Activated CD4-positive, alpha-beta memory T cell treated with anti-CD3 and anti-CD28 coated beads for 36 hours (primary cell): ENCODE results near the gene ARPC5L. TPM values are rescaled to one million over a fixed set of nuclear protein-coding genes. Genes with fewer than 3 reads are reported as not detected.

Experiments used
- CTCF ChIA-PET: fragments of 350-600 bp; sonication (Branson Sonifier 250); formaldehyde crosslinking; loops from one replicate; lab custom pipeline; 2021; ENCODE audit warnings: antibody characterized with exemption, inconsistent platforms; lab: Charles Lee
- POLR2A ChIA-PET: fragments of 350-600 bp; sonication (Branson Sonifier 250); formaldehyde crosslinking; loops from one replicate; lab custom pipeline; 2021; ENCODE audit warnings: antibody characterized with exemption; lab: Charles Lee
- DNase-seq: peaks from one replicate; pipeline ENCODE4 v3.0.0-alpha.2; 2020
- H3K27ac Mint-ChIP-seq: one replicate; pipeline ENCODE4 v1.8.0; 2021; ENCODE audit warnings: mixed read lengths
- H3K27me3 Mint-ChIP-seq: one replicate; pipeline ENCODE4 v1.8.0; 2021; ENCODE audit warnings: mixed read lengths
- H3K36me3 Mint-ChIP-seq: one replicate; pipeline ENCODE4 v1.8.0; 2021; ENCODE audit warnings: mixed read lengths
- H3K4me1 Mint-ChIP-seq: one replicate; pipeline ENCODE4 v1.8.0; 2021; ENCODE audit warnings: low read depth, mixed read lengths
- H3K4me3 Mint-ChIP-seq: one replicate; pipeline ENCODE4 v1.8.0; 2021; ENCODE audit warnings: mild to moderate bottlenecking, mixed read lengths
- H3K9me3 Mint-ChIP-seq: one replicate; pipeline ENCODE4 v1.8.0; 2021; ENCODE audit warnings: mixed read lengths
- intact Hi-C: fragments of 100-400 bp; cut with micrococcal nuclease; formaldehyde crosslinking; loops from one replicate; pipeline ENCODE4 v1.15.1; 2023
- total RNA-seq, 2 experiments: library from RNA; stranded (reverse); gene quantifications; one replicate each; pipeline ENCODE4 v1.2.3, GENCODE V29; 2021

Gene ARPC5L
- total RNA-seq, 2 experiments from 2014 or later: 104 to 108 TPM

DNA sequence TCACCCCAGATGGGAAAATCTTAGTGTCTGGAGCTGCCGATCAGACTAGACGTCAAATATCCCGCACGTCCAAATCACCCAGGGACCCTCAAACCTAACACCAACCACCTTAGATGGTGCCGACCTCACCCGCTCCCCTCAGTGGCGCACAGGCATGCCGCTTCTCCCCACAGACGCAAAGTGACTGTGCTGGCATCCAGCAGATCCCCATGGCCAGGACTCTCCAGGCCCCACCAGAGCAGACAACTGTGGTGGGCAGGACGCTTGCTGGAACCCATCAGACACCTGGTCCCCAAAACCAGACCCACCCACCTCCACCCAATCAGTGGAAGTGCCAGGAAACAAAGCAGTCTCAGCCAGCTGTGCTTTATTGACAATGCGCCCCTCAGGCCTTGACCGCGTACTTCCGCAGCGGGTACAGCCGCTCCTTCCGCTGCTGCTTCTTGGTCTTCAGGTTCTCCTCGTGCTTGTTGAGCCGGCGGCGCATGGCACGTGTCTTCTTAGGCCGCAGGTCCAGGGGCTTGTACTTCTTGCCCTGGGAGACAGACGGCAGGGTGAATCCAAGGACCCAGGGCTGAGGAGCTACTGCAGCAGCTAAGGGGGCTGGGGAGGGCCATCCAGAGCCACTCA, 4.3 kb upstream of the ARPC5L start:
- H3K36me3 Mint-ChIP-seq: peaks cover 48% of the 10 kb centered on the region
- DNase-seq: no peak
- no peak overlapping the region for H3K4me3 Mint-ChIP-seq
- ChIA-PET POLR2A (interaction anchor here (1.6 to 5.6 kb wide), 3 partner anchors 13 to 384 kb away, joined by 3 to 55 read pairs (median 18); partner anchors contain the start of genes HSPA5 and NR6A1), CTCF (interaction anchor here (1.1 to 17.0 kb wide), 3 partner anchors 12 to 82 kb away, joined by 3 to 530 read pairs (median 3); partner anchors contain the start of genes NR6A1 and OLFML2A)
- H3K27ac Mint-ChIP-seq: peak overlapping the region; percentile 58
- no peaks in the 10 kb centered on the region for H3K9me3 Mint-ChIP-seq
- H3K27me3 Mint-ChIP-seq: peaks cover 1% of the 10 kb centered on the region
- H3K4me1 Mint-ChIP-seq: peaks cover 43% of the 10 kb centered on the region
- intact Hi-C loops: no loop called here

DNA sequence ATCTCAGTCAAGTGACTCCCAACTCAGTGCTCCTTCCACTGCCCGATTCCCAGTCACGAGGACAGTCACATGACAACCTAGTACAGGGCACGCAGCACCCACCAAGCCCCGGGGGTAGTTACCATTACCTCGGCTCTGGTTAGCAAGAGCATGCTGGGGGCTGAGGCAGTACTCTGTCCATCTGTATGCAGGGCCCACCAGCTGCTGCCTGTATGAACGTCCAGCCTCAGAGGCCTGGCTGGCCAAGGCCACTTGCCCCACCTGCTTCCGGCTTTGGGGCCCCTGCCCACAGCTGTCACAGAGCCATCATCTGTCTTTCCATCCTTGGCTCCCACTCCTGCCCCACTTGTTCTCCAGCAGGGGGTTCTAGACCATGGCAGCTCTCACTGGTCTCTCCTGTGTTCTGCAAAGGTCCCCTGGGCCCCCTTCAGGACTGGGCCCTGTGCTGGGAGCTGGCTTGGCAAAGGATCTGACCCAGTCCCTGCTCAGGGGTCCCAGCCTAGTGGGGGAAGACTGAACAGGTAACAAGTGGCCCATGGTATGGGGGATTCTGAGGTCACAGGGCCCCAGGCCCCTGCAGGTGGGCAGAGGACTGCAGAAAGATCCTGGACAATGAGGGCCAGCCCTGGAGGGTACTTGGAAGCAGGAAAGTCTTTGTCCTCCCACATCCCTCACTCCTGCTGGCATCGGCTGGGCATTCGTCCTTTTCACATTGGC, 3.4 kb upstream of the ARPC5L start:
- ChIA-PET POLR2A (interaction anchor here (4.0 to 5.6 kb wide), 2 partner anchors 13 to 88 kb away, joined by 18 to 55 read pairs; partner anchors contain the start of gene NR6A1), CTCF (interaction anchor here (1.1 to 17.0 kb wide), 2 partner anchors 12 to 83 kb away, joined by 3 to 530 read pairs; partner anchors contain the start of genes NR6A1 and OLFML2A)
- no peaks in the 10 kb centered on the region for H3K9me3 Mint-ChIP-seq
- peak overlapping the region; percentile 23 for H3K4me3 Mint-ChIP-seq
- H3K27ac Mint-ChIP-seq: no peak overlapping the region
- H3K4me1 Mint-ChIP-seq: peaks cover 41% of the 10 kb centered on the region
- peaks cover 48% of the 10 kb centered on the region for H3K36me3 Mint-ChIP-seq
- H3K27me3 Mint-ChIP-seq: no peaks in the 10 kb centered on the region
- intact Hi-C loops: no loop called here
- DNase-seq: no peak

DNA sequence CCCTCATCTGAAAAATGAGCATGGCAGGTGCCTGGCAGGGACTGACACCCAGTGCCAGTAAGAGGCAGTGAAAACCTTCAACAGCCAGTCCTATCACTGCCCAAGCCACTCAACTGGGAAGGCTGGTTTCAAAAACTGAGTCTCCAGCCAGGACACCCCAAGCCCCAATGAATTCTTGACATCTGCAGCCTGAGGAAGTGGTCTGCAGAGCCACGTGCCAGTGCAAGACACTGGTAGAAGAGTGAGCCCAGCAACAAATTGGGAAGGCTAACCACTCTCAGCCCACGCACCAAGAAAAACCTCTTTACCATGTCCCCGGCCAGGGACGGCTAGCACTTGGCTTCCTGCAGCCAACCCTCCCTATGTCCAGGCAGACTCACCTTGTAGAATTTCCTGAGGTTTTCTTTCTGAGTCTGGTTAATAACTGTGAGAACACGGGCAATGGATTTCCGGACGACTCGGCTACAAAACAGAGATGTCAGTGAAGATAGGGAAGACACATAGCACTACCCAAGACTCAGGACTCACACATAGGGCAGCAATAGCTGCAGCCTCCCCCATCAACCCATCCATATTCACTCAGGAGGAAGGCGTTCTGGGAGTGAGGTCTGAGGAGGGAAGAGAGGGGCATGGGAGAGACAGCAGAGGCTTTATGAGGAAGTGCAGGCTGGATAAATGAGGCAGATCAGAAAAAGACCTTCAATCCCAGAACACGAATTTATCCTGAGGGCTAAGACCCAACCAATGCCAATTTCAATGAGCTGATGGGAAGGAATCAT, 1.9 kb upstream of the ARPC5L start:
- Mint-ChIP-seq H3K36me3 (peaks cover 48% of the 10 kb centered on the region), H3K9me3 (no peaks in the 10 kb centered on the region), H3K27me3 (no peaks in the 10 kb centered on the region), H3K4me3 (peak overlapping the region; percentile 88), H3K27ac (peak overlapping the region; percentile 83), H3K4me1 (peaks cover 42% of the 10 kb centered on the region)
- no peak for DNase-seq
- intact Hi-C loops: no loop called here
- ChIA-PET POLR2A (interaction anchor here (0.9 to 5.6 kb wide), 6 partner anchors 11 to 379 kb away, joined by 3 to 62 read pairs (median 12); partner anchors contain the start of gene NR6A1), CTCF (interaction anchor here (0.6 to 17.0 kb wide), 5 partner anchors 10 to 436 kb away, joined by 3 to 530 read pairs (median 15); partner anchors contain the start of genes NR6A1 and OLFML2A)

DNA sequence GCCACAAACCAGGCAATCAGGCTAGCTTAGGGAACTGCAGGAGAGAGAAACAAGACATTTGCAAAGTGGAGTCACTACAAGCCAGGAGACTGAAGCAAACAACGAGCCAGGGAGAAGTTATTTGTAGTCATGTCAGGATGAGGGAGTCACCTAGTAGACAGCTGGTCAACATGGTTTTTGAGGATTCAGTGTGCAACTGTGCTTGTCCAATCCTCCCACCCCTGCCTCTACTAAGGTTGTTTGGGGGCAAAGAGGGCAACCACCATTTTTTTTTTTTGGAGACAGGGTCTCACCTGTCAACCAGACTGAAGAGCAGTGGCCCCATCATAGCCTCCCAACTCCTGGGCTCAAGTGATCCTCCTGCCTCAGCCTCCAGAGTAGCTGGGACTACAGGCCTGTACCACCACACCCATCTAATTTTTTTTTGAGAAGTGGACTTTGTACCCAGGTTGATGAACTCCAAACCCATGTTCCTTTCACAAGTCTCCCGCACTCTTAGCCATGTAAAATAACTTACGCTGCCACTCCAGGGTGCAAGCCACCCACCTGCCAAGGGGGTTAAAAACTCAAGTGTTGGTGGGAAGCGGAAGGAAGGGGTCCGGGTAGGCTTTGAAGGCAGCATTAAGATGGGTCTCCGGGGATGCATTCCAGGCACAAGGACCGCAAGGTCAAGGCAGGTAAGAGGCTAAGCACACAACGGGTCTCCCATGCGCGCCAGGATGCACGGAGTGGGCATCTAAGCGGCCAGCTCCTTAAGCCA, 1.2 kb upstream of the ARPC5L start:
- intact Hi-C loops: no loop called here
- Mint-ChIP-seq H3K27ac (peak overlapping the region; percentile 83), H3K4me3 (peak overlapping the region; percentile 88), H3K9me3 (no peaks in the 10 kb centered on the region), H3K4me1 (peaks cover 42% of the 10 kb centered on the region), H3K27me3 (no peaks in the 10 kb centered on the region), H3K36me3 (peaks cover 48% of the 10 kb centered on the region)
- POLR2A ChIA-PET: interaction anchor here (0.8 to 3.4 kb wide), 10 partner anchors 7 to 380 kb away, joined by 3 to 62 read pairs (median 6); partner anchors contain the start of genes GOLGA1, HSPA5, NR6A1 and WDR38
- DNase-seq: no peak
- CTCF ChIA-PET: interaction anchor here (0.9 to 2.9 kb wide), 9 partner anchors 8 to 281 kb away, joined by 3 to 18 read pairs (median 5); partner anchors contain the start of genes NR6A1, OLFML2A and WDR38

DNA sequence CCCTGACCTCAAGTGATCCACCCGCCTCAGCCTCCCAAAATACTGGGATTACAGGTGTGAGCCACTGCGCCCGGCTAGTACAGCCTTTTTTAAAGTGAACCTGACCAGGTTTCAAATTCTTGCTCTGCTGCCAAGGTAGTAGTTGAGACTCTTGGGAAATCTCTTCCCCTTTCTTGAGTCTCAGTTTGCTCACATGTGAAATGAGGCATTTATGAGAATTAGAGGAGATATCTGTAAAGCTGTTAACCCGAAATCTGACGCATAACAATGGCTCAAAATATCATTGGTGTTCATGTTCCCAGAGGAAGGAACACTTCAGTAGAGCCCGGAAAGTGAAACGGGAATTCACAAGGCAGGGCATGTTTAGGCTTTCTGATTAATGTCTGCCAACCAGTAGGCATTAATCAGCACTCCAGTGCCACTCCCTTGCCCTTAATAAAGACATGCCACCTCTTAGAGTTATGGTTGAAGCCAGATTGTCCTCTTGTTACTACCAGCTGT, 1.5 kb downstream of the ARPC5L start:
- DNase-seq: no peak
- H3K27ac Mint-ChIP-seq: peak overlapping the region; percentile 45
- H3K4me1 Mint-ChIP-seq: peaks cover 42% of the 10 kb centered on the region
- peak overlapping the region; percentile 36 for H3K4me3 Mint-ChIP-seq
- intact Hi-C loops: loop anchor here (2.0 kb wide), 1 partner anchor 77 kb away; the partner anchor contains the start of gene GOLGA1
- CTCF ChIA-PET: interaction anchor here (0.6 to 2.1 kb wide), 4 partner anchors 10 to 441 kb away, joined by 3 to 13 read pairs (median 5); partner anchors contain the start of genes NR6A1 and WDR38
- H3K9me3 Mint-ChIP-seq: no peaks in the 10 kb centered on the region
- POLR2A ChIA-PET: interaction anchor here (3.4 kb wide), 1 partner anchor 7 kb away, joined by 62 read pairs; no protein-coding TSS in a partner anchor
- H3K27me3 Mint-ChIP-seq: no peaks in the 10 kb centered on the region
- peaks cover 33% of the 10 kb centered on the region for H3K36me3 Mint-ChIP-seq

DNA sequence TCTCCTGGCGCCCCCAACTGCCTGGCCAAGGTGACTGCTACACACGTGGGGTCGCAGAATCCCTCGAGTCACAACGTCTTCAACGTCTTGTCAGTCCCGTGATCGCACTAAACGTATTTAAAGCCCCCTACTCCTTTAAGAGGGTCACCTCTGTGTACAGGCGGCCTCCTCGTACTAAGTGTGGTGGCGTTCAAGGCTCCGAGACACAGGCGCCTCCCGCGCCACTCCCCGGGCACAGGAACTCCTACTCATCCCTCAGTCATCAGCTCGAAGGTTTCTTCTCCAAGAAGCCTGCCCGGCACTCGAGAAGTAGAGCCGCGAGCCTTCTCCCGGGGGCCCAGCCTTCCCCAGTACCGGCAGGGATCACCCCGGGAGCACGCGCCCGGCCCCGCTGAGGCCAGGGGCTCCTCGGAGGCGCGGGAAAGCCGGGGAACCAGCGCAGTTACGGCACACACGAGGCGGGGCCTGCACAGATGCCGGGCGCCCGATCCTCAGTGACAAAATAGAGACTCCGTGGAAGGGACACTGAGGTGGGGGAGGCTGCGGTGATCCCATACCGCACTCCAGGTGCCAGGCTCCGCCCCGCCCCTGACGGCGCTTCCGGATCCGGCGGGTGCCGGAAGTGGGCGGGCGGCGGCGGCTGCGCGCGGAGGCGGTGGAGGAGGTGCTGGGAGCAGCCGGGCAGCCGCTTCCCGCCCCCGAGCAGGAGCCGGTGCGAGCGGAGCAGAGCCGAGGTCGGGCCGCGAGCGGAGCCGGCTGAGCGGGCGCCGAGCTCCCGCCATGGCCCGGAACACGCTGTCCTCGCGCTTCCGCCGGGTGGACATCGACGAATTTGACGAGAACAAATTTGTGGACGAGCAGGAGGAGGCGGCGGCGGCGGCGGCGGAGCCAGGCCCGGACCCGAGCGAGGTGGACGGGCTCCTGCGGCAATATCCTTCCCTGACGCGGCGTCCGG, 6.9 kb downstream of the ARPC5L start:
- peaks cover 45% of the 10 kb centered on the region for H3K4me1 Mint-ChIP-seq
- H3K27ac Mint-ChIP-seq: peak overlapping the region; percentile 100
- H3K36me3 Mint-ChIP-seq: peaks cover 38% of the 10 kb centered on the region
- DNase-seq: peak; percentile 92
- H3K9me3 Mint-ChIP-seq: no peaks in the 10 kb centered on the region
- intact Hi-C loops: no loop called here
- peak overlapping the region; percentile 81 for H3K4me3 Mint-ChIP-seq
- H3K27me3 Mint-ChIP-seq: peaks cover 1% of the 10 kb centered on the region
- ChIA-PET CTCF (interaction anchor here (1.1 to 4.0 kb wide), 4 partner anchors 16 to 393 kb away, joined by 3 to 17 read pairs (median 4); partner anchors contain the start of genes GAPVD1, SCAI and WDR38), POLR2A (interaction anchor here (0.6 to 5.8 kb wide), 10 partner anchors 7 to 1929 kb away, joined by 3 to 62 read pairs (median 9); partner anchors contain the start of genes ARPC5L, HSPA5 and RPL35)

DNA sequence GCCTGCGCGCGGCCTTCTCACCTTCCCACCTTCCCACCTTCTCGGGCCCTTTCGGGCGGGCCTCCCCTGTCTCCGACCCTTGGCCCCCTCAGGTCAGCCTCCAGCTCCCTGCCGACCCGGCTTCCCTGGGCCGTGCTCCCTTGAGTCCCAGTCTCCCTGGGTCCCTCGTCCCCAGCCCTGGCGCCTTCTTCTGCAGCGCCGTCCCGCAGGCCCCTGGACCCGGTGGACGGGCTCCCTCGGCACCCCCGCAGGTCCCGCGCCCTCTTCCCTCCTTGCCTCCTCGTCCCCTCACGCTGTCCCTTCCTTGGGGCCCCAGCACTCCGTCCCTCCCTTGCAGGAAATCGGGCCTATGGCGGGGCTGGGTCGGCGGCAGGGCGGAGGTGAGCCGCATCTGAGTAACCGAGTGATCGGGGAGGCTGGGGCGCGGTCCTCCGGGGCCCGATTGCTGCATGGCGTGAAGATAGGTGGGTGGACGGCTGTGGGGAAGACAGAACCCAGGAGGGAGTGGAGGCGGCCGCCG, 7.6 kb downstream of the ARPC5L start:
- CTCF ChIA-PET: interaction anchor here (0.9 to 4.0 kb wide), 7 partner anchors 8 to 274 kb away, joined by 3 to 17 read pairs (median 3); partner anchors contain the start of genes ARPC5L, NR6A1, RPL35 and SCAI
- Mint-ChIP-seq H3K9me3 (no peaks in the 10 kb centered on the region), H3K27me3 (peaks cover 1% of the 10 kb centered on the region), H3K36me3 (peaks cover 38% of the 10 kb centered on the region), H3K4me3 (peak overlapping the region; percentile 81), H3K27ac (peak overlapping the region; percentile 100), H3K4me1 (peaks cover 48% of the 10 kb centered on the region)
- POLR2A ChIA-PET: interaction anchor here (0.6 to 5.8 kb wide), 10 partner anchors 8 to 1929 kb away, joined by 3 to 62 read pairs (median 9); partner anchors contain the start of genes ARPC5L, HSPA5 and RPL35
- peak; percentile 67 for DNase-seq
- intact Hi-C loops: no loop called here

DNA sequence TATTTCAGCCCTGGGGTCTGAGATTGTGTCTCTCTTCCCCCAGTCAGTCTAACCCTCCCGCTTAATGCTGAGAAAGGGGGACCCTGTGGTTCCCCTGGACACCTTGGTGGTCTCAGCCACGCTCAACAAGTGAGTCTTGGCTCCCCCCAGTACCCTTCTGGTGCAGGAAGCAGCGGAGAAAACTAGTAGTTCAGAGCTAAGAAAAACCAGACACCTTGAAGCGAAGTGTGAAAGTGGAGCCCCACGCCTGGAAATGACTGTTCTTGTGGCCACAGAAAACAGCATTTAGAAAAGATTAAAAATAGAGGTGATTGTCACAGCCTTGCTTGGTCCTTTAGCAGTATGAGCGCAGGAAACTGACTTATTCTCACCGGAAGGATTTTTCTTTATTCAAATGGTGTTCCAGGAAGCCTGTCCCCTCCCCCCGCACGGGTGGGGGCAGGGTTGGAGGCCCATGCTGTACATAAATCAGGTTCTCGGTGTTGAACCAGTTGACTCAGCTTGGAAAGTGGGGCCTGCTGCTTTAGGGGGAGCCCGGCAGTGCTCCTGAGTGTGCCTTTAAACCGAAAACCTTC, 8.1 kb downstream of the ARPC5L start:
- CTCF ChIA-PET: interaction anchor here (0.9 to 4.0 kb wide), 8 partner anchors 9 to 273 kb away, joined by 3 to 17 read pairs (median 3); partner anchors contain the start of genes ARPC5L, NR6A1, RPL35 and SCAI
- peak overlapping the region; percentile 81 for H3K4me3 Mint-ChIP-seq
- no peaks in the 10 kb centered on the region for H3K9me3 Mint-ChIP-seq
- H3K4me1 Mint-ChIP-seq: peaks cover 48% of the 10 kb centered on the region
- intact Hi-C loops: loop anchor here (1.0 to 5.0 kb wide), 6 partner anchors 8 to 371 kb away; partner anchors contain the start of genes ARPC5L, GOLGA1, HSPA5 and PPP6C
- H3K27me3 Mint-ChIP-seq: peaks cover 1% of the 10 kb centered on the region
- POLR2A ChIA-PET: interaction anchor here (0.6 to 5.8 kb wide), 12 partner anchors 9 to 372 kb away, joined by 3 to 62 read pairs (median 6); partner anchors contain the start of genes ARPC5L, HSPA5, RPL35 and SCAI
- H3K36me3 Mint-ChIP-seq: peaks cover 43% of the 10 kb centered on the region
- DNase-seq: peak; percentile 96
- peak overlapping the region; percentile 100 for H3K27ac Mint-ChIP-seq
